IMR-90 (cell line): Measurements from ENCODE around the gene FGF12. TPM values are rescaled to one million over a fixed set of nuclear protein-coding genes. Genes with fewer than 3 reads are reported as not detected.

Experiments used
- ATAC-seq: fragments of 200-7000 bp; cut with Tn5 transposase; 2 replicates; pipeline ENCODE4 v1.9.1; 2020; ENCODE audit warnings: low read depth, mild to moderate bottlenecking, moderate library complexity
- BruUV-seq: library from RNA; stranded (reverse); fragments of 400-500 nt; replicated peaks from 2 replicates; lab custom pipeline; 2021; lab: Mats Ljungman, UMichigan
- CTCF ChIA-PET: fragments of 300-600 bp; formaldehyde crosslinking; extraction: SDS; loops from one replicate; lab custom pipeline; 2021; ENCODE audit warnings: antibody characterized with exemption; lab: Yijun Ruan, JAX
- POLR2A ChIA-PET: fragments of 300-600 bp; sonication (Branson Sonifier 250); formaldehyde crosslinking; loops from one replicate; lab custom pipeline; 2022; ENCODE audit warnings: antibody characterized with exemption; ENCODE audit not compliant: unreplicated experiment; lab: Charles Lee
- DNase-seq: peaks from one replicate; pipeline ENCODE4 v3.0.0; 2013
- H2AFZ ChIP-seq: replicated peaks from 2 replicates; pipeline ENCODE3; 2013; ENCODE audit warnings: low read length, mild to moderate bottlenecking; ENCODE audit not compliant: poor library complexity
- H2AK5ac ChIP-seq: 2 replicates; pipeline ENCODE4 v1.6.1; 2013; ENCODE audit warnings: low read depth, low read length, inconsistent platforms
- H2AK9ac ChIP-seq: replicated peaks from 2 replicates; pipeline ENCODE3; 2013; ENCODE audit warnings: mild to moderate bottlenecking, low read depth, low read length, moderate library complexity; ENCODE audit not compliant: poor library complexity
- H2BK120ac ChIP-seq: 2 replicates; pipeline ENCODE4 v1.6.1; 2013; ENCODE audit warnings: low read depth, low read length, inconsistent platforms
- H2BK15ac ChIP-seq: 3 replicates; pipeline ENCODE4 v1.6.1; 2013; ENCODE audit warnings: low read depth, low read length, inconsistent platforms
- H2BK20ac ChIP-seq: 2 replicates; pipeline ENCODE4 v1.6.1; 2013; ENCODE audit warnings: low read depth, mild to moderate bottlenecking, inconsistent platforms, low read length, moderate library complexity
- H2BK5ac ChIP-seq: 2 replicates; pipeline ENCODE4 v1.6.1; 2013; ENCODE audit warnings: mild to moderate bottlenecking, low read depth, low read length, inconsistent platforms; ENCODE audit not compliant: poor library complexity, severe bottlenecking
- H3K14ac ChIP-seq: replicated peaks from 2 replicates; pipeline ENCODE4 v1.6.1; 2013; ENCODE audit warnings: low read depth, low read length, inconsistent platforms
- H3K18ac ChIP-seq: 2 replicates; pipeline ENCODE4 v1.6.1; 2013; ENCODE audit warnings: low read depth, low read length, control low read depth
- H3K23ac ChIP-seq: 2 replicates; pipeline ENCODE4 v1.6.1; 2013; ENCODE audit warnings: low read depth, low read length, inconsistent platforms
- H3K27ac ChIP-seq: 2 replicates; pipeline ENCODE4 v1.5.1; 2013; ENCODE audit warnings: mild to moderate bottlenecking, control low read depth, low read length; ENCODE audit not compliant: insufficient read depth
- H3K27me3 ChIP-seq: 2 replicates; pipeline ENCODE4 v1.6.1; 2013; ENCODE audit warnings: low read length; ENCODE audit not compliant: control insufficient read depth, insufficient read depth
- H3K36me3 ChIP-seq: 2 replicates; pipeline ENCODE4 v1.6.1; 2013; ENCODE audit warnings: low read length, mixed read lengths; ENCODE audit not compliant: control insufficient read depth, insufficient read depth
- H3K4ac ChIP-seq: 2 replicates; pipeline ENCODE4 v1.6.1; 2013; ENCODE audit warnings: low read depth, low read length, inconsistent platforms
- H3K4me1 ChIP-seq: 2 replicates; pipeline ENCODE4 v1.6.1; 2013; ENCODE audit warnings: low read length, mixed read lengths; ENCODE audit not compliant: control insufficient read depth, insufficient read depth
- H3K4me2 ChIP-seq: 2 replicates; pipeline ENCODE4 v1.6.1; 2013; ENCODE audit warnings: low read depth, mild to moderate bottlenecking, control low read depth, low read length, moderate library complexity
- H3K4me3 ChIP-seq: 2 replicates; pipeline ENCODE4 v1.5.1; 2013; ENCODE audit warnings: low read depth, mild to moderate bottlenecking, control low read depth, low read length, moderate library complexity; ENCODE audit not compliant: insufficient read depth
- H3K56ac ChIP-seq: 2 replicates; pipeline ENCODE4 v1.6.1; 2013; ENCODE audit warnings: low read length, inconsistent platforms; ENCODE audit not compliant: insufficient read depth; ENCODE audit errors: extremely low read depth
- H3K79me1 ChIP-seq, 2 experiments: 2 replicates each; pipeline ENCODE4 v1.6.1; 2013; ENCODE audit warnings: low read length in 2 of 2, inconsistent platforms in 1 of 2, low read depth in 1 of 2
- H3K9ac ChIP-seq: 2 replicates; pipeline ENCODE4 v1.6.1; 2013; ENCODE audit warnings: low read depth, low read length, control low read depth
- H3K9me1 ChIP-seq: 2 replicates; pipeline ENCODE4 v1.6.1; 2013; ENCODE audit warnings: low read length, inconsistent platforms; ENCODE audit not compliant: insufficient read depth
- H3K9me3 ChIP-seq: 2 replicates; pipeline ENCODE4 v1.6.1; 2013; ENCODE audit warnings: low read length; ENCODE audit not compliant: control insufficient read depth, insufficient read depth
- H4K20me1 ChIP-seq: 2 replicates; pipeline ENCODE4 v1.6.1; 2013; ENCODE audit warnings: low read length, inconsistent platforms; ENCODE audit not compliant: insufficient read depth
- H4K5ac ChIP-seq: 2 replicates; pipeline ENCODE4 v1.6.1; 2013; ENCODE audit warnings: mild to moderate bottlenecking, low read depth, low read length, control low read depth
- H4K8ac ChIP-seq, 2 experiments: 2 replicates each; pipeline ENCODE4 v1.6.1; 2013; ENCODE audit warnings: low read depth in 2 of 2, low read length in 2 of 2, control low read depth in 1 of 2, inconsistent platforms in 1 of 2
- H4K91ac ChIP-seq: 2 replicates; pipeline ENCODE4 v1.6.1; 2013; ENCODE audit warnings: low read depth, low read length, inconsistent platforms; ENCODE audit not compliant: insufficient read depth
- CEBPB ChIP-seq: IDR thresholded peaks from 2 replicates; pipeline ENCODE4 v1.6.1; 2012; ENCODE audit warnings: low read depth, low read length, improper control_type of control experiment
- MAFK ChIP-seq: IDR thresholded peaks from 2 replicates; pipeline ENCODE4 v1.6.1; 2012; ENCODE audit warnings: low read depth, low read length, improper control_type of control experiment
- NFE2L2 ChIP-seq: fragments of 150-350 bp; IDR thresholded peaks from 2 replicates; pipeline ENCODE4 v1.6.1; 2016; ENCODE audit warnings: low read depth, mild to moderate bottlenecking, low read length
- POLR2A ChIP-seq: IDR thresholded peaks from 2 replicates; pipeline ENCODE4 v1.6.1; 2012; ENCODE audit warnings: mild to moderate bottlenecking, low read depth, low read length
- RAD21 ChIP-seq: IDR thresholded peaks from 2 replicates; pipeline ENCODE4 v1.6.1; 2012; ENCODE audit warnings: low read length, improper control_type of control experiment
- RFX5 ChIP-seq: IDR thresholded peaks from 2 replicates; pipeline ENCODE4 v1.8.0; 2012; ENCODE audit warnings: low read depth, mild to moderate bottlenecking, low read length, moderate library complexity
- SMC3 ChIP-seq: fragments of 150-350 bp; IDR thresholded peaks from 2 replicates; pipeline ENCODE4 v1.6.1; 2016; ENCODE audit warnings: low read depth, mild to moderate bottlenecking, antibody characterized with exemption, low read length, moderate library complexity
- USF2 ChIP-seq: fragments of 150-350 bp; IDR thresholded peaks from 2 replicates; pipeline ENCODE4 v1.6.1; 2017; ENCODE audit warnings: mild to moderate bottlenecking, antibody characterized with exemption, low read length, low read depth
- WGBS, 2 experiments: methylation state at CpG; one replicate each; pipeline versions ENCODE4 v1.1.5 to v1.1.7; 2013; ENCODE audit warnings: missing lambda C conversion rate in 2 of 2; ENCODE audit not compliant: insufficient read length in 1 of 2; ENCODE audit errors: extremely low coverage in 2 of 2; 5-methylcytosine and 5-hydroxymethylcytosine counted together
- dilution Hi-C: fragments of 300-500 bp; cut with HindIII; formaldehyde crosslinking; loops from one replicate; pipeline ENCODE4 v1.14.3; 2018; ENCODE audit warnings: low sequenced_read_pairs; ENCODE audit not compliant: unreplicated experiment
- in situ Hi-C: fragments of 300-500 bp; cut with MboI; formaldehyde crosslinking; loops from 3 replicates; pipeline ENCODE4 v1.14.3; 2019; ENCODE audit warnings: low sequenced_read_pairs, inconsistent platforms, mixed read lengths
- intact Hi-C: fragments of 100-400 bp; cut with micrococcal nuclease; formaldehyde crosslinking; loops from 2 replicates; pipeline ENCODE4 v1.10.0; 2022
- polyA plus RNA-seq, 3 experiments: library from polyadenylated mRNA; depleted of rRNA; stranded (reverse); fragments of >200 nt; gene quantifications; 2 replicates each; pipeline ENCODE4 v1.2.3, GENCODE V29; 2012; ENCODE audit warnings: low replicate concordance in 1 of 3
- total RNA-seq: library from RNA; depleted of rRNA; stranded (reverse); fragments of >200 nt; gene quantifications from 2 replicates; pipeline ENCODE4 v1.2.3, GENCODE V29; 2012

Gene FGF12
- total and polyA plus RNA-seq, 2 of the 4 experiments (the other 2 are of a cell fraction), result not detected

- no peak overlapping the region for H3K18ac ChIP-seq
- no peak overlapping the region for H3K4ac ChIP-seq
- no peak overlapping the region for H2BK15ac ChIP-seq
- in situ Hi-C loops (no loop called here), dilution Hi-C loops (no loop called here), intact Hi-C loops (no loop called here)
- no peak for DNase-seq
- no peak overlapping the region for H2BK20ac ChIP-seq
- H2BK5ac ChIP-seq, result no peak overlapping the region
- no peak overlapping the region for H4K8ac ChIP-seq
- no peak overlapping the region for H3K14ac ChIP-seq
- no peak overlapping the region for H2BK120ac ChIP-seq
- no peak overlapping the region for H4K91ac ChIP-seq
- H2AFZ ChIP-seq, result no peak overlapping the region
- H2AK5ac ChIP-seq, result no peak overlapping the region
- no peak overlapping the region for H3K23ac ChIP-seq
- H3K27me3 ChIP-seq, result no peaks in the 10 kb centered on the region
- no peaks in the 10 kb centered on the region for H3K9me1 ChIP-seq
- no peak overlapping the region for H3K27ac ChIP-seq
- no peak overlapping the region for H3K4me3 ChIP-seq
- no peak overlapping the region for H4K5ac ChIP-seq
- no peak overlapping the region for H3K56ac ChIP-seq
- no TSS peak for BruUV-seq
- H3K79me1 ChIP-seq, result no peaks in the 10 kb centered on the region
- no peak overlapping the region for H3K4me2 ChIP-seq
- ChIA-PET POLR2A (no interaction called here), CTCF (no interaction called here)
- TF ChIP-seq MAFK (no peak), RAD21 (no peak), SMC3 (no peak), NFE2L2 (no peak), USF2 (no peak), CEBPB (no peak), RFX5 (no peak), POLR2A (no peak)
- H3K9ac ChIP-seq, result no peak overlapping the region
- ATAC-seq, result no peak
- no peak overlapping the region for H2AK9ac ChIP-seq
- no peaks in the 10 kb centered on the region for H4K20me1 ChIP-seq
- WGBS, 2 experiments, result no CpG with 5 or more reads among the region's 6 CpGs
- H3K36me3 ChIP-seq, result no peaks in the 10 kb centered on the region
- 0 out of 2 replicates have a peak, but pooled peaks cover 4% of the 10 kb centered on the region for H3K9me3 ChIP-seq
- no peaks in the 10 kb centered on the region for H3K4me1 ChIP-seq
Measured at GRCh38 chr3:192373032-192373431, 354.3 kb downstream of the FGF12 start.
